HepG2 (cell line): ENCODE data around the gene ZNF816. TPM values are rescaled to one million over a fixed set of nuclear protein-coding genes. Genes with fewer than 3 reads are reported as not detected.
"Not testable (repeated sequence)": the region's sequence is repeated elsewhere in the genome, so short reads cannot be mapped to it uniquely, and the experiment has no call there.

Experiments used
- ATAC-seq: fragments of 200-7000 bp; cut with Tn5 transposase; 3 replicates; pipeline ENCODE4 v1.9.1; 2020; ENCODE audit warnings: mild to moderate bottlenecking, moderate library complexity
- BruUV-seq: library from RNA; stranded (reverse); fragments of 400-500 nt; replicated peaks from 2 replicates; lab custom pipeline; 2021; lab: Mats Ljungman, UMichigan
- CTCF ChIA-PET: fragments of 300-600 bp; formaldehyde crosslinking; extraction: SDS; loops from one replicate; lab custom pipeline; 2021; ENCODE audit warnings: low total read pairs, inconsistent platforms, low intra/inter-chr PET ratio; lab: Yijun Ruan, JAX
- POLR2A ChIA-PET: fragments of 350-600 bp; sonication (Branson Sonifier 250); formaldehyde crosslinking; loops from one replicate; lab custom pipeline; 2020; ENCODE audit warnings: antibody characterized with exemption, inconsistent platforms; lab: Yijun Ruan, JAX
- DNase-seq: peaks from one replicate; pipeline ENCODE4 v3.0.0-alpha.2; 2015; ENCODE audit warnings: low spot score
- FAIRE-seq: peaks from 3 replicates; lab custom pipeline; 2011; peaks lifted over from hg19 to GRCh38; lab: Jason Lieb, UNC
- H2AFZ ChIP-seq: one replicate; pipeline ENCODE4 v1.6.1; 2011; ENCODE audit warnings: low read length, inconsistent platforms
- H3K27ac ChIP-seq: fragments of 300-600 bp; 3 replicates; pipeline ENCODE4 v1.8.0; 2011; ENCODE audit warnings: mixed run types, mild to moderate bottlenecking, mixed read lengths, low read length, inconsistent platforms; ENCODE audit not compliant: insufficient read depth; ENCODE audit errors: extremely low read length
- H3K27me3 ChIP-seq, 2 experiments: fragments of 200-600 bp in 1 of 2; 2 replicates in 1 of 2; 3 replicates in 1 of 2; pipeline versions ENCODE4 v1.6.0 to v1.8.0; 2011; ENCODE audit warnings: low read length in 2 of 2, mild to moderate bottlenecking in 2 of 2, moderate library complexity in 2 of 2, inconsistent platforms in 1 of 2; ENCODE audit not compliant: insufficient read depth in 2 of 2, control insufficient read depth in 1 of 2
- H3K36me3 ChIP-seq, 2 experiments: fragments of 200-600 bp in 1 of 2; replicated peaks in 1 of 2; 2 replicates in 1 of 2; 3 replicates in 1 of 2; pipeline versions ENCODE4 v1.5.1 to v1.8.0; 2011; ENCODE audit warnings: low read length in 2 of 2, inconsistent platforms in 1 of 2; ENCODE audit not compliant: insufficient read depth in 2 of 2, control insufficient read depth in 1 of 2
- H3K4me1 ChIP-seq: 2 replicates; pipeline ENCODE4 v1.5.1; 2012; ENCODE audit warnings: low read length, inconsistent platforms; ENCODE audit not compliant: insufficient read depth
- H3K4me2 ChIP-seq: 2 replicates; pipeline ENCODE4 v1.6.0; 2011; ENCODE audit warnings: low read depth, low read length, inconsistent platforms
- H3K4me3 ChIP-seq, 3 experiments: fragments of 200-600 bp in 1 of 3; sonication (generic), shearing (Covaris generic) in 1 of 3; replicated peaks in 1 of 3; 2 replicates each; pipeline ENCODE4 v1.5.1; 2011 to 2016; ENCODE audit warnings: low read length in 3 of 3, inconsistent platforms in 2 of 3, low read depth in 2 of 3, mild to moderate bottlenecking in 2 of 3, control low read depth in 1 of 3, mixed read lengths in 1 of 3; ENCODE audit not compliant: insufficient read depth in 1 of 3
- H3K79me2 ChIP-seq: one replicate; pipeline ENCODE4 v1.6.1; 2011; ENCODE audit warnings: low read length, inconsistent platforms; ENCODE audit not compliant: insufficient read depth
- H3K9ac ChIP-seq: 2 replicates; pipeline ENCODE4 v1.6.0; 2011; ENCODE audit warnings: mild to moderate bottlenecking, low read depth, low read length, inconsistent platforms; ENCODE audit not compliant: insufficient read depth
- H3K9me3 ChIP-seq: 2 replicates; pipeline ENCODE4 v1.5.1; 2012; ENCODE audit warnings: mild to moderate bottlenecking, low read length
- H4K20me1 ChIP-seq: 2 replicates; pipeline ENCODE4 v1.6.0; 2011; ENCODE audit warnings: inconsistent platforms, mild to moderate bottlenecking, low read length, moderate library complexity; ENCODE audit not compliant: insufficient read depth
- HNRNPLL ChIP-seq: fragments of 200-400 bp; formaldehyde crosslinking; IDR thresholded peaks from 2 replicates; pipeline ENCODE4 v1.6.1; 2017; ENCODE audit warnings: mild to moderate bottlenecking, low read depth, low read length; ENCODE audit not compliant: poor library complexity, severe bottlenecking
- LBX2 ChIP-seq: sonication (generic); formaldehyde crosslinking; IDR thresholded peaks from 2 replicates; pipeline ENCODE4 v1.5.0; 2020; ENCODE audit warnings: missing genetic modification reagents, mild to moderate bottlenecking, borderline replicate concordance
- PAX8 ChIP-seq: sonication (generic); formaldehyde crosslinking; IDR thresholded peaks from 2 replicates; pipeline ENCODE4 v1.8.0; 2022; ENCODE audit warnings: mild to moderate bottlenecking, missing genetic modification reagents, borderline replicate concordance
- TRIM24 ChIP-seq: sonication (generic); formaldehyde crosslinking; IDR thresholded peaks from 2 replicates; pipeline ENCODE4 v1.8.0; 2022; ENCODE audit warnings: mild to moderate bottlenecking, missing genetic modification reagents
- ZBTB40 ChIP-seq, 2 experiments: fragments of 450-650 bp in 1 of 2; sonication (generic) in 1 of 2; formaldehyde crosslinking in 1 of 2; IDR thresholded peaks; 2 replicates each; pipeline versions ENCODE4 v1.6.1 to v1.8.0; 2016 to 2022; ENCODE audit warnings: antibody characterized with exemption in 1 of 2, mild to moderate bottlenecking in 1 of 2, missing genetic modification reagents in 1 of 2
- ZFP36L2 ChIP-seq: sonication (generic); formaldehyde crosslinking; IDR thresholded peaks from 2 replicates; pipeline ENCODE4 v1.4.0; 2020; ENCODE audit warnings: missing genetic modification reagents
- ZNF550 ChIP-seq: sonication (generic); formaldehyde crosslinking; IDR thresholded peaks from 2 replicates; pipeline ENCODE4 v1.4.0; 2020; ENCODE audit warnings: mild to moderate bottlenecking, missing genetic modification reagents, borderline replicate concordance
- ZSCAN9 ChIP-seq: IDR thresholded peaks from 2 replicates; pipeline ENCODE4 v1.6.1; 2016; ENCODE audit warnings: borderline replicate concordance
- whole genome bisulfite sequencing: methylation state at CpG from one replicate; pipeline ENCODE4 v1.1.6; 2017; ENCODE audit warnings: low lambda C conversion rate; 5-methylcytosine and 5-hydroxymethylcytosine counted together
- in situ Hi-C: cut with HindIII; loops from 2 replicates; pipeline ENCODE4 v1.10.0; 2017; ENCODE audit warnings: low pct_unique_long_range_greater_than_20kb; ENCODE audit not compliant: extremely low pct_ligation_motif_present
- intact Hi-C: fragments of 100-400 bp; cut with micrococcal nuclease; formaldehyde crosslinking; loops from one replicate; pipeline ENCODE4 v1.10.0; 2022; ENCODE audit not compliant: unreplicated experiment
- polyA plus RNA-seq, 8 experiments: library from polyadenylated mRNA; depleted of rRNA in 3 of 8; stranded (reverse) in 7 of 8; unstranded in 1 of 8; fragments of >200 nt; fragmentation: Illumina TruSeq in 4 of 8; extraction: Trizol in 4 of 8; gene quantifications; 2 replicates each; pipeline versions ENCODE4 v1.2.1 to v1.2.3, GENCODE V29; 2011 to 2016; ENCODE audit warnings: low read depth in 4 of 8, missing spikeins in 1 of 8, mixed read lengths in 1 of 8; ENCODE audit not compliant: insufficient read depth in 1 of 8
- total RNA-seq, 5 experiments: library from RNA; depleted of rRNA; stranded (reverse); fragments of >200 nt; fragmentation: Illumina TruSeq; extraction: Trizol; gene quantifications; 2 replicates each; pipeline ENCODE4 v1.2.3, GENCODE V29; 2016; ENCODE audit warnings: low read depth in 1 of 5

ZNF816 gene
- total and polyA plus RNA-seq, 2 of the 13 experiments (the other 11 are each of a cell fraction or from before 2014, with no cell fraction given): 5.2 to 14.1 TPM

GRCh38 chr19:52987221-52987620 lies 24.5 kb upstream of the ZNF816 start:
- no peak overlapping the region for H3K4me3 ChIP-seq
- H3K9me3 ChIP-seq: peaks cover 51% of the 10 kb centered on the region
- no peak overlapping the region for H2AFZ ChIP-seq
- H3K4me2 ChIP-seq: no peak overlapping the region
- TF ChIP-seq ZNF550 (CRISPR knock-in tag) (no peak), ZBTB40 (IDR thresholded peaks at IDR 0.05) (no peak), ZBTB40 (CRISPR knock-in tag; IDR thresholded peaks at IDR 0.05) (no peak), TRIM24 (CRISPR knock-in tag) (no peak), ZFP36L2 (CRISPR knock-in tag) (no peak), LBX2 (CRISPR knock-in tag) (no peak), PAX8 (CRISPR knock-in tag) (no peak), HNRNPLL (no peak), ZSCAN9 (CRISPR knock-in tag) (no peak)
- TF ChIP-seq, all 625 proteins: peak for 0
- no peaks in the 10 kb centered on the region for H3K4me1 ChIP-seq
- H3K27me3 ChIP-seq: no peaks in the 10 kb centered on the region
- H3K9ac ChIP-seq: no peak overlapping the region
- no peak for FAIRE-seq
- no peak for ATAC-seq
- POLR2A ChIA-PET: no interaction called here
- CTCF ChIA-PET: no interaction called here
- no peaks in the 10 kb centered on the region for H3K79me2 ChIP-seq
- no peak for DNase-seq
- intact Hi-C loops: no loop called here
- in situ Hi-C loops: no loop called here
- H4K20me1 ChIP-seq: no peaks in the 10 kb centered on the region
- WGBS: 6% methylated on average over 4 of the region's 4 CpGs
- no TSS peak for BruUV-seq
- no peaks in the 10 kb centered on the region for H3K36me3 ChIP-seq
- no peak overlapping the region for H3K27ac ChIP-seq

- BruUV-seq, intact Hi-C loops, H3K27ac ChIP-seq, H4K20me1 ChIP-seq, DNase-seq, H3K4me3 ChIP-seq, in situ Hi-C loops, H3K27me3 ChIP-seq, H3K4me2 ChIP-seq, H3K36me3 ChIP-seq, H3K4me1 ChIP-seq, H3K79me2 ChIP-seq, ATAC-seq, POLR2A ChIA-PET, H3K9ac ChIP-seq, CTCF ChIA-PET, FAIRE-seq, H2AFZ ChIP-seq: not testable (repeated sequence)
- WGBS: 2% methylated on average over 3 of the region's 3 CpGs
- H3K9me3 ChIP-seq: peaks cover 42% of the 10 kb centered on the region
Measured at GRCh38 chr19:52983167-52983566, 20.5 kb upstream of the ZNF816 start.
